WTC11 (cell line): ENCODE data around the gene IFNL4.
"Not testable (repeated sequence)": the region's sequence is repeated elsewhere in the genome, so short reads cannot be mapped to it uniquely, and the experiment has no call there.

ENCODE experiments used
- CBFB ChIP-seq: sonication (generic); formaldehyde crosslinking; IDR thresholded peaks from 2 replicates; pipeline ENCODE4 v1.8.1; 2022; ENCODE audit warnings: mild to moderate bottlenecking, low read depth, missing genetic modification reagents
- CREB1 ChIP-seq: sonication (generic); formaldehyde crosslinking; IDR thresholded peaks from 2 replicates; pipeline ENCODE4 v1.8.0; 2023; ENCODE audit warnings: mild to moderate bottlenecking, missing genetic modification reagents
- CREM ChIP-seq: sonication (generic); formaldehyde crosslinking; IDR thresholded peaks from 2 replicates; pipeline ENCODE4 v1.8.1; 2022; ENCODE audit warnings: mild to moderate bottlenecking, missing genetic modification reagents, moderate library complexity
- CTCF ChIP-seq: fragments of 200-600 bp; IDR thresholded peaks from 2 replicates; pipeline ENCODE4 v1.8.0; 2022; ENCODE audit warnings: antibody characterized with exemption
- ELF4 ChIP-seq: sonication (generic); formaldehyde crosslinking; IDR thresholded peaks from 2 replicates; pipeline ENCODE4 v1.8.1; 2022; ENCODE audit warnings: low read depth, mild to moderate bottlenecking, moderate library complexity, missing genetic modification reagents
- ESRRA ChIP-seq: sonication (generic); formaldehyde crosslinking; IDR thresholded peaks from 2 replicates; pipeline ENCODE4 v1.8.1; 2022; ENCODE audit warnings: mild to moderate bottlenecking, missing genetic modification reagents, borderline replicate concordance
- JUN ChIP-seq: sonication (generic); formaldehyde crosslinking; IDR thresholded peaks from 2 replicates; pipeline ENCODE4 v1.8.0; 2023; ENCODE audit warnings: mild to moderate bottlenecking, missing genetic modification reagents
- MXD4 ChIP-seq: fragments of 250-450 bp; sonication (Bioruptor Pico); IDR thresholded peaks from 2 replicates; pipeline ENCODE4 v1.8.0; 2021; ENCODE audit warnings: mild to moderate bottlenecking, moderate library complexity, borderline replicate concordance
- NR3C1 ChIP-seq: sonication (generic); formaldehyde crosslinking; conservative IDR thresholded peaks from 2 replicates; pipeline ENCODE4 v1.8.1; 2023; ENCODE audit warnings: low read depth, mild to moderate bottlenecking, missing genetic modification reagents
- ZBTB21 ChIP-seq: sonication (generic); formaldehyde crosslinking; IDR thresholded peaks from 2 replicates; pipeline ENCODE4 v1.8.1; 2023; ENCODE audit warnings: mild to moderate bottlenecking, missing genetic modification reagents, borderline replicate concordance
- ZNF263 ChIP-seq: sonication (generic); formaldehyde crosslinking; IDR thresholded peaks from 2 replicates; pipeline ENCODE4 v1.8.1; 2022; ENCODE audit warnings: low read depth, mild to moderate bottlenecking, moderate library complexity, missing genetic modification reagents

GRCh38 chr19:39219108-39219507 is 29.5 kb downstream of the IFNL4 start:
- not testable (repeated sequence) for TF ChIP-seq CTCF; JUN (CRISPR knock-in tag); CREB1 (CRISPR knock-in tag); MXD4; CBFB (CRISPR knock-in tag); ELF4 (CRISPR knock-in tag); CREM (CRISPR knock-in tag); ZBTB21 (CRISPR knock-in tag); ZNF263 (CRISPR knock-in tag); NR3C1 (CRISPR knock-in tag); ESRRA (CRISPR knock-in tag)
